Panc1 (cell line): ENCODE data around the gene RETREG3. TPM values are rescaled to one million over a fixed set of nuclear protein-coding genes. Genes with fewer than 3 reads are reported as not detected.
A peak's percentile ranks its signal among the peaks of the same experiment; 100 is the strongest.
"Not testable (repeated sequence)": the region's sequence is repeated elsewhere in the genome, so short reads cannot be mapped to it uniquely, and the experiment has no call there.

ENCODE experiments used
- ATAC-seq: fragments of 200-7000 bp; cut with Tn5 transposase; 2 replicates; pipeline ENCODE4 v1.9.1; 2020; ENCODE audit warnings: mild to moderate bottlenecking, moderate library complexity
- BruUV-seq: library from RNA; stranded (reverse); fragments of 400-500 nt; replicated peaks from 2 replicates; lab custom pipeline; 2021; lab: Mats Ljungman, UMichigan
- CTCF ChIA-PET: fragments of 300-600 bp; sonication (Branson Sonifier 250); formaldehyde crosslinking; loops from one replicate; lab custom pipeline; 2022; ENCODE audit warnings: antibody characterized with exemption; lab: Charles Lee
- POLR2A ChIA-PET: fragments of 300-600 bp; sonication (Branson Sonifier 250); formaldehyde crosslinking; loops from one replicate; lab custom pipeline; 2022; ENCODE audit warnings: antibody characterized with exemption; lab: Charles Lee
- DNase-seq: peaks from one replicate; pipeline ENCODE4 v3.0.0-alpha.2; 2010; ENCODE audit warnings: low read depth, low spot score
- H3K27ac ChIP-seq: 2 replicates; pipeline ENCODE4 v1.5.1; 2011; ENCODE audit warnings: mild to moderate bottlenecking, low read length, inconsistent platforms
- H3K27me3 ChIP-seq: fragments of 200-500 bp; sonication (Bioruptor generic); 2 replicates; pipeline ENCODE4 v1.6.0; 2014; ENCODE audit warnings: low read length, inconsistent platforms; ENCODE audit not compliant: control insufficient read depth, insufficient read depth
- H3K36me3 ChIP-seq: fragments of 200-500 bp; sonication (Bioruptor generic); 2 replicates; pipeline ENCODE4 v1.5.1; 2014; ENCODE audit warnings: inconsistent platforms, mild to moderate bottlenecking, low read length, moderate library complexity; ENCODE audit not compliant: control insufficient read depth, insufficient read depth
- H3K4me1 ChIP-seq: 2 replicates; pipeline ENCODE4 v1.5.1; 2011; ENCODE audit warnings: inconsistent platforms, mild to moderate bottlenecking, low read length, moderate library complexity; ENCODE audit not compliant: control insufficient read depth, insufficient read depth
- H3K4me3 ChIP-seq, 2 experiments: 2 replicates each; pipeline ENCODE4 v1.5.1; 2011 to 2012; ENCODE audit warnings: low read depth in 2 of 2, low read length in 2 of 2, mild to moderate bottlenecking in 2 of 2, inconsistent platforms in 1 of 2, moderate library complexity in 1 of 2
- H3K9me3 ChIP-seq: fragments of 200-500 bp; sonication (Bioruptor generic); 2 replicates; pipeline ENCODE4 v1.5.1; 2014; ENCODE audit warnings: low read depth, mild to moderate bottlenecking, inconsistent platforms, low read length, moderate library complexity; ENCODE audit not compliant: control insufficient read depth, insufficient read depth
- CTCF ChIP-seq: fragments of 450-650 bp; IDR thresholded peaks from 2 replicates; pipeline ENCODE4 v1.5.1; 2017; ENCODE audit warnings: mild to moderate bottlenecking
- POLR2AphosphoS5 ChIP-seq: IDR thresholded peaks from 2 replicates; pipeline ENCODE4 v1.6.1; 2012; ENCODE audit warnings: mild to moderate bottlenecking, low read depth, low read length, moderate library complexity
- SIN3A ChIP-seq: IDR thresholded peaks from 2 replicates; pipeline ENCODE4 v1.6.1; 2012; ENCODE audit warnings: low read depth, mild to moderate bottlenecking, low read length, moderate library complexity, borderline replicate concordance; ENCODE audit not compliant: insufficient read depth
- TCF7L2 ChIP-seq: IDR thresholded peaks from 2 replicates; pipeline ENCODE4 v1.6.1; 2011; ENCODE audit warnings: mild to moderate bottlenecking, low read depth, low read length, inconsistent platforms
- in situ Hi-C: cut with HindIII; loops from 2 replicates; pipeline ENCODE4 v1.10.0; 2016; ENCODE audit warnings: low sequenced_read_pairs, low pct_unique_long_range_greater_than_20kb
- intact Hi-C: fragments of 100-400 bp; cut with micrococcal nuclease; formaldehyde crosslinking; loops from one replicate; pipeline ENCODE4 v1.10.0; 2022; ENCODE audit not compliant: unreplicated experiment
- total RNA-seq: library from RNA; stranded (reverse); gene quantifications from one replicate; pipeline ENCODE4 v1.2.1, GENCODE V29; 2021; ENCODE audit not compliant: unreplicated experiment
- TF ChIP-seq, protein P1 (sequence below), 2 experiments: IDR thresholded peaks; 2 replicates each; pipeline ENCODE4 v1.6.1; 2011 to 2012; ENCODE audit warnings: low read depth in 2 of 2, control low read depth in 1 of 2, low read length in 1 of 2, mild to moderate bottlenecking in 1 of 2, moderate library complexity in 1 of 2; ENCODE audit not compliant: insufficient read depth in 1 of 2

The RETREG3 gene
- total RNA-seq, 1 experiment from 2014 or later = 42.3 TPM

- Histone ChIP-seq H3K4me3 (no peak overlapping the region), H3K27me3 (no peaks in the 10 kb centered on the region), H3K4me1 (peaks cover 7% of the 10 kb centered on the region; the same call in 1 of the 2 replicates), H3K27ac (peak overlapping the region; percentile 54; the same call in 1 of the 2 replicates), H3K9me3 (no peaks in the 10 kb centered on the region), H3K36me3 (no peaks in the 10 kb centered on the region)
- CTCF ChIA-PET = no interaction called here
- no peak for TF ChIP-seq POLR2AphosphoS5
- no peak for TF ChIP-seq CTCF
- TF ChIP-seq TCF7L2 = no peak
- TF ChIP-seq, protein P1, sequence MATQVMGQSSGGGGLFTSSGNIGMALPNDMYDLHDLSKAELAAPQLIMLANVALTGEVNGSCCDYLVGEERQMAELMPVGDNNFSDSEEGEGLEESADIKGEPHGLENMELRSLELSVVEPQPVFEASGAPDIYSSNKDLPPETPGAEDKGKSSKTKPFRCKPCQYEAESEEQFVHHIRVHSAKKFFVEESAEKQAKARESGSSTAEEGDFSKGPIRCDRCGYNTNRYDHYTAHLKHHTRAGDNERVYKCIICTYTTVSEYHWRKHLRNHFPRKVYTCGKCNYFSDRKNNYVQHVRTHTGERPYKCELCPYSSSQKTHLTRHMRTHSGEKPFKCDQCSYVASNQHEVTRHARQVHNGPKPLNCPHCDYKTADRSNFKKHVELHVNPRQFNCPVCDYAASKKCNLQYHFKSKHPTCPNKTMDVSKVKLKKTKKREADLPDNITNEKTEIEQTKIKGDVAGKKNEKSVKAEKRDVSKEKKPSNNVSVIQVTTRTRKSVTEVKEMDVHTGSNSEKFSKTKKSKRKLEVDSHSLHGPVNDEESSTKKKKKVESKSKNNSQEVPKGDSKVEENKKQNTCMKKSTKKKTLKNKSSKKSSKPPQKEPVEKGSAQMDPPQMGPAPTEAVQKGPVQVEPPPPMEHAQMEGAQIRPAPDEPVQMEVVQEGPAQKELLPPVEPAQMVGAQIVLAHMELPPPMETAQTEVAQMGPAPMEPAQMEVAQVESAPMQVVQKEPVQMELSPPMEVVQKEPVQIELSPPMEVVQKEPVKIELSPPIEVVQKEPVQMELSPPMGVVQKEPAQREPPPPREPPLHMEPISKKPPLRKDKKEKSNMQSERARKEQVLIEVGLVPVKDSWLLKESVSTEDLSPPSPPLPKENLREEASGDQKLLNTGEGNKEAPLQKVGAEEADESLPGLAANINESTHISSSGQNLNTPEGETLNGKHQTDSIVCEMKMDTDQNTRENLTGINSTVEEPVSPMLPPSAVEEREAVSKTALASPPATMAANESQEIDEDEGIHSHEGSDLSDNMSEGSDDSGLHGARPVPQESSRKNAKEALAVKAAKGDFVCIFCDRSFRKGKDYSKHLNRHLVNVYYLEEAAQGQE (IDR thresholded peaks at IDR 0.05; ENCODE audit: insufficient read depth in 1 of 2, low read depth in 2 of 2, low read length in 1 of 2) = no peak
- no peak for TF ChIP-seq SIN3A
- POLR2A ChIA-PET = no interaction called here
- peak; percentile 82 for ATAC-seq
- in situ Hi-C loops (no loop called here), intact Hi-C loops (no loop called here)
- no peak for DNase-seq
- BruUV-seq = no TSS peak
Observed at GRCh38 chr17:42623732-42624596, 14.8 kb upstream of the RETREG3 start.

DNA sequence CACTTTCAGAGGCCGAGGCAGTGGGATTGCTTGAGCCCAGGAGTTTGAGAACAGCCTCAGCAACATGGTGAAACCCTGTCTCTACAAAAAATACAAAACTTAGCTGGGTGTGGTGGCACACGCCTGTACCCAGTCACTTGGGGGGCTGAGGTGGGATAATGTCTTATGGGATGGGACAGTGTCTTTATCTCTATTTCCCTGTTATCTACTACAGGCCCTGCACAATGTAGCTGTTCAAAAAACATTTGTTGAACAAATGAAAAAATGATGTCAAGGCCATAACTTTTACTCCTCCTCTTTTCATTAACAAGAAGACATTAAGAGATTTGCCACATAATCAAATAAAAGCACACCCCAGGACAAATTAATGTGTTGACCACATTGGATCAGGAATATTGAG lies 14.1 kb upstream of the RETREG3 start:
- in situ Hi-C loops (no loop called here), intact Hi-C loops (no loop called here)
- Histone ChIP-seq H3K4me3 (no peak overlapping the region), H3K27me3 (no peaks in the 10 kb centered on the region), H3K9me3 (no peaks in the 10 kb centered on the region), H3K27ac (no peak overlapping the region), H3K4me1 (peaks cover 10% of the 10 kb centered on the region), H3K36me3 (no peaks in the 10 kb centered on the region)
- no peak for ATAC-seq
- DNase-seq = no peak
- CTCF ChIA-PET = no interaction called here
- TF ChIP-seq SIN3A = no peak
- TF ChIP-seq, protein P1 (IDR thresholded peaks at IDR 0.05; ENCODE audit: insufficient read depth in 1 of 2, low read depth in 2 of 2, low read length in 1 of 2) = no peak
- no peak for TF ChIP-seq POLR2AphosphoS5
- TF ChIP-seq TCF7L2 = no peak
- no peak for TF ChIP-seq CTCF
- POLR2A ChIA-PET = no interaction called here
- BruUV-seq = no TSS peak

DNA sequence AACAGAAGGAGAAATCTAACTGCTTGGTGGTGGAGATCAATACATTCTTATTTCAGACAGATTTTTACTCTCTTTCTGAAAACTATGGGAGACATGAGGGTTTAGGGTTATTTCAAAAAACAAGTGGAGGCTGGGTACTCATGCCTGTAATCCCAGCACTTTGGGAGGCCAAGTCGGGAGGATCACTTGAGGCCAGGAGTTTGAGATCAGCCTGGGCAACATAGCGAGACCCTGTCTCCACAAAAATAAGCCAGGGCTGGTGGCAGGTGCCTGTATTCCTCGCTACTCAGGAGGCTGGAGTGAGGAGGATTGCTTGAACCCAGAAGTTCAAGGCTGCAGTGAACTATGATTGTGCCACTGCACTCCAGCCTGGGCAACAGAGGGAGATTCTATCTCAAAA lies 12.8 kb upstream of the RETREG3 start:
- H3K9me3 ChIP-seq, H3K36me3 ChIP-seq, in situ Hi-C loops, ATAC-seq, H3K4me3 ChIP-seq, H3K27me3 ChIP-seq, H3K27ac ChIP-seq, BruUV-seq, DNase-seq, intact Hi-C loops, CTCF ChIA-PET: not testable (repeated sequence)
- peaks cover 14% of the 10 kb centered on the region for H3K4me1 ChIP-seq
- POLR2A ChIA-PET = interaction anchor here (1.0 kb wide), 1 partner anchor 14 kb away, joined by 4 read pairs; no protein-coding TSS in a partner anchor
